Adrenal gland (tissue), 5 donors: Measurements from ENCODE around the gene CCT4.

Experiments used
- POLR2A ChIP-seq, 2 donors: fragments of 450-650 bp; IDR thresholded peaks; one replicate each; pipeline ENCODE4 v1.6.1; 2017; ENCODE audit warnings: antibody characterized with exemption in 2 of 2, mild to moderate bottlenecking in 2 of 2, moderate library complexity in 1 of 2
- TF ChIP-seq, protein P1 (sequence below), 6 experiments: fragments of 450-650 bp in 4 of 6; fragments of 200-600 bp in 2 of 6; sonication (generic) in 1 of 6; IDR thresholded peaks; 1 replicate in 5 of 6; 2 replicates in 1 of 6; pipeline versions ENCODE4 v1.5.1 to v1.8.0; 2016 to 2021; ENCODE audit warnings: antibody characterized with exemption in 6 of 6, mild to moderate bottlenecking in 2 of 6, moderate library complexity in 1 of 6
- donor health status: DM: no; HTN: no; CAD: no.

GRCh38 chr2:61937886-61938285 is 49.4 kb upstream of the CCT4 start:
- no peak for TF ChIP-seq POLR2A (IDR thresholded peaks at IDR 0.05)
- TF ChIP-seq, protein P1, sequence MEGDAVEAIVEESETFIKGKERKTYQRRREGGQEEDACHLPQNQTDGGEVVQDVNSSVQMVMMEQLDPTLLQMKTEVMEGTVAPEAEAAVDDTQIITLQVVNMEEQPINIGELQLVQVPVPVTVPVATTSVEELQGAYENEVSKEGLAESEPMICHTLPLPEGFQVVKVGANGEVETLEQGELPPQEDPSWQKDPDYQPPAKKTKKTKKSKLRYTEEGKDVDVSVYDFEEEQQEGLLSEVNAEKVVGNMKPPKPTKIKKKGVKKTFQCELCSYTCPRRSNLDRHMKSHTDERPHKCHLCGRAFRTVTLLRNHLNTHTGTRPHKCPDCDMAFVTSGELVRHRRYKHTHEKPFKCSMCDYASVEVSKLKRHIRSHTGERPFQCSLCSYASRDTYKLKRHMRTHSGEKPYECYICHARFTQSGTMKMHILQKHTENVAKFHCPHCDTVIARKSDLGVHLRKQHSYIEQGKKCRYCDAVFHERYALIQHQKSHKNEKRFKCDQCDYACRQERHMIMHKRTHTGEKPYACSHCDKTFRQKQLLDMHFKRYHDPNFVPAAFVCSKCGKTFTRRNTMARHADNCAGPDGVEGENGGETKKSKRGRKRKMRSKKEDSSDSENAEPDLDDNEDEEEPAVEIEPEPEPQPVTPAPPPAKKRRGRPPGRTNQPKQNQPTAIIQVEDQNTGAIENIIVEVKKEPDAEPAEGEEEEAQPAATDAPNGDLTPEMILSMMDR (IDR thresholded peaks at IDR 0.05), result no peak
